Astrocyte (in vitro differentiated cells and primary cell): ENCODE data around the gene HSPA1B. TPM values are rescaled to one million over a fixed set of nuclear protein-coding genes. Genes with fewer than 3 reads are reported as not detected.

ENCODE experiments used
- DNase-seq: peaks from one replicate; pipeline ENCODE4 v3.0.0-alpha.2; 2010; ENCODE audit warnings: low read depth
- FAIRE-seq: peaks from 2 replicates; lab custom pipeline; 2011; peaks lifted over from hg19 to GRCh38; lab: Jason Lieb, UNC
- H2AFZ ChIP-seq: 2 replicates; pipeline ENCODE4 v1.6.0; 2012; ENCODE audit warnings: low read depth, low read length, inconsistent platforms
- H3K27ac ChIP-seq: 2 replicates; pipeline ENCODE4 v1.5.1; 2011; ENCODE audit warnings: low read depth, low read length, inconsistent platforms
- H3K27me3 ChIP-seq: 2 replicates; pipeline ENCODE4 v1.6.0; 2011; ENCODE audit warnings: low read length, inconsistent platforms; ENCODE audit not compliant: insufficient read depth
- H3K36me3 ChIP-seq: 2 replicates; pipeline ENCODE4 v1.5.1; 2011; ENCODE audit warnings: low read length, inconsistent platforms; ENCODE audit not compliant: insufficient read depth
- H3K4me1 ChIP-seq: 2 replicates; pipeline ENCODE4 v1.5.1; 2011; ENCODE audit warnings: low read length, inconsistent platforms; ENCODE audit not compliant: insufficient read depth
- H3K4me2 ChIP-seq: 2 replicates; pipeline ENCODE4 v1.6.0; 2012; ENCODE audit warnings: low read length, inconsistent platforms
- H3K4me3 ChIP-seq: 2 replicates; pipeline ENCODE4 v1.5.1; 2011; ENCODE audit warnings: low read depth, mild to moderate bottlenecking, low read length, inconsistent platforms; ENCODE audit not compliant: insufficient read depth
- H3K79me2 ChIP-seq: 2 replicates; pipeline ENCODE4 v1.6.0; 2012; ENCODE audit warnings: mild to moderate bottlenecking, low read length, inconsistent platforms; ENCODE audit not compliant: insufficient read depth
- H3K9ac ChIP-seq: 2 replicates; pipeline ENCODE4 v1.6.0; 2012; ENCODE audit warnings: mild to moderate bottlenecking, low read length, inconsistent platforms
- H3K9me3 ChIP-seq: 2 replicates; pipeline ENCODE4 v1.5.1; 2012; ENCODE audit warnings: low read depth, mild to moderate bottlenecking, low read length, inconsistent platforms; ENCODE audit not compliant: insufficient read depth
- H4K20me1 ChIP-seq: 2 replicates; pipeline ENCODE4 v1.6.0; 2012; ENCODE audit warnings: low read length, inconsistent platforms; ENCODE audit not compliant: insufficient read depth
- H3K27ac Mint-ChIP-seq: one replicate; pipeline ENCODE4 v1.8.0; 2021; ENCODE audit warnings: mild to moderate bottlenecking, mixed read lengths; ENCODE audit not compliant: unreplicated experiment
- H3K27me3 Mint-ChIP-seq: one replicate; pipeline ENCODE4 v1.8.0; 2021; ENCODE audit warnings: low read depth, mixed read lengths; ENCODE audit not compliant: unreplicated experiment
- H3K36me3 Mint-ChIP-seq: one replicate; pipeline ENCODE4 v1.8.0; 2021; ENCODE audit warnings: low read depth, mixed read lengths; ENCODE audit not compliant: unreplicated experiment
- H3K4me1 Mint-ChIP-seq: one replicate; pipeline ENCODE4 v1.8.0; 2021; ENCODE audit warnings: low read depth, mixed read lengths; ENCODE audit not compliant: unreplicated experiment
- H3K4me3 Mint-ChIP-seq: one replicate; pipeline ENCODE4 v1.8.0; 2021; ENCODE audit warnings: mild to moderate bottlenecking, moderate library complexity, mixed read lengths; ENCODE audit not compliant: unreplicated experiment
- H3K9me3 Mint-ChIP-seq: one replicate; pipeline ENCODE4 v1.8.0; 2021; ENCODE audit warnings: mild to moderate bottlenecking, mixed read lengths; ENCODE audit not compliant: unreplicated experiment
- EZH2 ChIP-seq: IDR thresholded peaks from 2 replicates; pipeline ENCODE4 v1.6.1; 2012; ENCODE audit warnings: mild to moderate bottlenecking, low read length, inconsistent platforms; ENCODE audit not compliant: insufficient read depth
- total RNA-seq: library from RNA; stranded (reverse); gene quantifications from 2 replicates; pipeline ENCODE4 v1.2.1, GENCODE V29; 2021
- TF ChIP-seq, protein P1 (sequence below): IDR thresholded peaks from 2 replicates; pipeline ENCODE4 v1.5.1; 2011; ENCODE audit warnings: low read depth, mild to moderate bottlenecking, inconsistent platforms, low read length, moderate library complexity; ENCODE audit not compliant: insufficient read depth

HSPA1B gene
- total RNA-seq, 1 donor from 2014 or later, result 77.2 TPM

DNA sequence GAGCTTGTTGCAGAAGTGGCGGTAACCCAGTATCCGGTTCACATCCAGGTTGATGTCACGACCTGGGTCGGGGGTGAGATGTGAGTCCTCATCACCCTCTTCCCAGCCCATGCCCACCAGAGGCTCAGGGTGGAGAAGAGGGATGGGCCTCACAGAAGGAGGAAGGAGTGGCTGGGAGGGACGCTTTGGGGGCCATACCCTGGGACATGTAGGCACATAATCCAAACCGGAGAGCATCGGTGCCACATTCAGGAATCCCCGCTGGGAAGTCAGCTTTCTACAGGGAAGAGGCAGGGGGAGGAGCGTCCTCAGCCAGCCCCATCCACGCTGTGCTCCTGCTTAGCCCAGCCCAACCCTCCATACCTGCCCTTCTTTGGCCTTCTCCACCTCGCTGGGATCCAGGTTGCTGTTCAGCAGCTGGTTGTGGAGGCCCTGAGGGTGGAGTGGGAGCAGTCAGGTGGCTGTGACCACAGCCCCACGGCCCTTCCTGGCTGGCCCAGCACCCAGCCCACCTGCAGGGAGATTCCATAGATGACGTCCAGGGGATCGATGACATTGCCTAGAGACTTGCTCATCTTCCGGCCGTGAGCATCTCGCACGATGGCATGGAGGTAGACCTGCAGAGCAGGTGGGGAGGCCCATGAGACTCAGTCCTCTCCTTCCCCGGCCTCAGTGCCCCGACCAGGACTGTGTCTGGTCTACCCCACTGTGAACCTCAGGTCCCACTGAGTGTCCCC, 46.9 kb upstream of the HSPA1B start:
- Histone ChIP-seq H2AFZ (no peak overlapping the region), H3K79me2 (no peaks in the 10 kb centered on the region), H3K4me3 (no peak overlapping the region), H3K9ac (no peak overlapping the region), H3K27me3 (no peaks in the 10 kb centered on the region), H3K36me3 (peaks cover 18% of the 10 kb centered on the region), H3K4me2 (no peak overlapping the region), H3K4me1 (peaks cover 16% of the 10 kb centered on the region), H3K27ac (no peak overlapping the region), H3K9me3 (no peaks in the 10 kb centered on the region), H4K20me1 (peaks cover 9% of the 10 kb centered on the region)
- no peak for TF ChIP-seq EZH2
- TF ChIP-seq, protein P1, sequence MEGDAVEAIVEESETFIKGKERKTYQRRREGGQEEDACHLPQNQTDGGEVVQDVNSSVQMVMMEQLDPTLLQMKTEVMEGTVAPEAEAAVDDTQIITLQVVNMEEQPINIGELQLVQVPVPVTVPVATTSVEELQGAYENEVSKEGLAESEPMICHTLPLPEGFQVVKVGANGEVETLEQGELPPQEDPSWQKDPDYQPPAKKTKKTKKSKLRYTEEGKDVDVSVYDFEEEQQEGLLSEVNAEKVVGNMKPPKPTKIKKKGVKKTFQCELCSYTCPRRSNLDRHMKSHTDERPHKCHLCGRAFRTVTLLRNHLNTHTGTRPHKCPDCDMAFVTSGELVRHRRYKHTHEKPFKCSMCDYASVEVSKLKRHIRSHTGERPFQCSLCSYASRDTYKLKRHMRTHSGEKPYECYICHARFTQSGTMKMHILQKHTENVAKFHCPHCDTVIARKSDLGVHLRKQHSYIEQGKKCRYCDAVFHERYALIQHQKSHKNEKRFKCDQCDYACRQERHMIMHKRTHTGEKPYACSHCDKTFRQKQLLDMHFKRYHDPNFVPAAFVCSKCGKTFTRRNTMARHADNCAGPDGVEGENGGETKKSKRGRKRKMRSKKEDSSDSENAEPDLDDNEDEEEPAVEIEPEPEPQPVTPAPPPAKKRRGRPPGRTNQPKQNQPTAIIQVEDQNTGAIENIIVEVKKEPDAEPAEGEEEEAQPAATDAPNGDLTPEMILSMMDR, result no peak
- Mint-ChIP-seq H3K4me1 (peaks cover 6% of the 10 kb centered on the region), H3K4me3 (no peak overlapping the region), H3K27ac (no peak overlapping the region), H3K36me3 (peaks cover 29% of the 10 kb centered on the region), H3K9me3 (no peaks in the 10 kb centered on the region), H3K27me3 (no peaks in the 10 kb centered on the region)
- FAIRE-seq (no peak), DNase-seq (no peak)

DNA sequence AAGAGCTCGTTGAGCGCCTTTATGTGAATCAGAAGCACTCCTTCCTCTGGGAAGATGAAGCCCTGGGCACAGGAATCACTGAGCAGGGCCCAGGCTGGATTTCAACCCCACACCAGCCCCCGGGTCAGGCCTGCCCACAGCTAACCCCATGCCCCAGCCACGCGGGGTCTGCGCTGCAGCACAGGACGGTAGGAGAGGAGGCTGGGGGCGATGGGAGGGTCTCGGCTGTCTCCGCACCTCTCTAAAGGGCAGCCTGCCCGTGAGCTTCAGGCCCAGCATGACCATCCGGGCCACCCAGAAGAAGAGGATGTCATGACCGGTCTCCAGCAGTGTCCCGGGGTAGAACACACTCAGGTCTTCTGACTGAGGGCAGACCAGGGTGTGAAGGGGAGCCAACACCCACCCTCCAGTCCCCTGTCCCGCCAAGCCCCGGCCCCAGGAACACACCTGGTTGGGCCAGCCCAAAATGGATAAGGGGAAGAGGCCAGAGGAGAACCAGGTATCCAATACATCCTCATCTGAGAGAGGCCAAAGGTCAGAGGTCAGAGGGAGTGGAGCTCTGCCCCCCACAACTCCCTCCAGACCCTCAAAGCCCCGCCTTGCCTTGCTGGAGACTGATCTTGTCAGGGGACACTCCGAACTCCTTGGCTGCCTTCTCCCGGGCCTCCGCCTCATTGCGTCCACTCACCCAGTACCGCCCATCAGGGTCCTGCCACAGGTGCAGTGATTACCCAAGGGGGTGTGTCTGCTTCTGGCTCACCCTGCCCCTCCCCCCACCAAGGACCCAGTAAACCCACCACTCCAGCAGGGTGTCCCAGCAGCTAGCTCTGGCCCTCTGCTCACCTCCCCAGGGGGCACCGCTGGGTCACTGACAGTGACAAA, 46.1 kb upstream of the HSPA1B start:
- peaks cover 20% of the 10 kb centered on the region for H3K36me3 ChIP-seq
- FAIRE-seq (no peak), DNase-seq (no peak)
- Mint-ChIP-seq H3K36me3 (peaks cover 29% of the 10 kb centered on the region), H3K4me1 (peaks cover 4% of the 10 kb centered on the region), H3K9me3 (no peaks in the 10 kb centered on the region), H3K4me3 (no peak overlapping the region), H3K27ac (no peak overlapping the region), H3K27me3 (no peaks in the 10 kb centered on the region)
- H4K20me1 ChIP-seq, result peaks cover 9% of the 10 kb centered on the region
- no peak overlapping the region for H2AFZ ChIP-seq
- no peaks in the 10 kb centered on the region for H3K9me3 ChIP-seq
- H3K4me3 ChIP-seq, result no peak overlapping the region
- H3K27ac ChIP-seq, result no peak overlapping the region
- no peak overlapping the region for H3K9ac ChIP-seq
- H3K79me2 ChIP-seq, result no peaks in the 10 kb centered on the region
- H3K27me3 ChIP-seq, result no peaks in the 10 kb centered on the region
- H3K4me2 ChIP-seq, result no peak overlapping the region
- TF ChIP-seq, protein P1, result no peak
- H3K4me1 ChIP-seq, result peaks cover 14% of the 10 kb centered on the region
